Psoas muscle (tissue), 8 donors: ENCODE measurements around the gene CHST3. TPM values are rescaled to one million over a fixed set of nuclear protein-coding genes. Genes with fewer than 3 reads are reported as not detected.

Source experiments
- ATAC-seq, 4 donors: fragments of 200-7000 bp; cut with Tn5 transposase; one replicate each; pipeline ENCODE4 v1.9.1; 2020; ENCODE audit warnings: moderate library complexity in 3 of 4, mild to moderate bottlenecking in 2 of 4
- DNase-seq, 2 donors: peaks; one replicate each; pipeline ENCODE4 v3.0.0-alpha.2; 2020
- H3K27ac ChIP-seq: fragments of 200-600 bp; one replicate; pipeline ENCODE4 v1.8.0; 2022
- H3K27me3 ChIP-seq, 3 donors: fragments of 200-600 bp in 1 of 3; one replicate each; pipeline versions ENCODE4 v1.6.1 to v1.8.0; 2013 to 2022; ENCODE audit warnings: low read length in 2 of 3, mild to moderate bottlenecking in 2 of 3, moderate library complexity in 1 of 3; ENCODE audit not compliant: insufficient read depth in 3 of 3
- H3K36me3 ChIP-seq, 2 donors: fragments of 200-600 bp in 1 of 2; one replicate each; pipeline versions ENCODE4 v1.6.1 to v1.8.0; 2013 to 2022; ENCODE audit warnings: low read depth in 1 of 2, mild to moderate bottlenecking in 1 of 2, moderate library complexity in 1 of 2; ENCODE audit not compliant: insufficient read depth in 1 of 2
- H3K4me1 ChIP-seq: fragments of 200-600 bp; one replicate; pipeline ENCODE4 v1.8.0; 2022
- H3K4me3 ChIP-seq: fragments of 200-600 bp; one replicate; pipeline ENCODE4 v1.8.0; 2022; ENCODE audit warnings: mild to moderate bottlenecking
- H3K9me3 ChIP-seq: fragments of 200-600 bp; one replicate; pipeline ENCODE4 v1.8.0; 2022
- WGBS, 3 donors: extraction: QIAGEN DNeasy Blood & Tissue Kit; methylation state at CpG; one replicate each; pipeline versions ENCODE4 v1.1.6 to v1.1.7; 2013; 5-methylcytosine and 5-hydroxymethylcytosine counted together
- intact Hi-C, 2 donors: fragments of 100-400 bp; cut with DNase I; formaldehyde crosslinking; loops; one replicate each; pipeline versions ENCODE4 v1.11.0 to v1.14.2; 2022
- polyA plus RNA-seq, 3 donors: library from polyadenylated mRNA; stranded (reverse); fragments of 200-250 nt; gene quantifications; one replicate each; pipeline ENCODE4 v1.2.3, GENCODE V29; 2013
- total RNA-seq, 4 donors: library from RNA; stranded (reverse); fragmentation: NEBNext Ultra II Directional in 2 of 4; extraction: Animal tissue kit (Norgen Biotek cat#: 25700) in 2 of 4; gene quantifications; one replicate each; pipeline versions ENCODE4 v1.2.1 to v1.2.4, GENCODE V29; 2021 to 2023
- TF ChIP-seq, protein P1 (sequence below): fragments of 200-600 bp; IDR thresholded peaks from one replicate; pipeline ENCODE4 v1.8.0; 2022; ENCODE audit warnings: antibody characterized with exemption
- donor health status: healthy with polysubstance abuse.
- donor health status: DM: no; HTN: no; CAD: no; lungs with moderate emphysema.
- donor health status: Bipolar disorder and iron deficiency.
- donor health status: healthy.
- donor health status: DM: yes; HTN: yes; CAD: no.
- donor health status: DM: no; HTN: no; CAD: no.
- donor health status: DM: no; HTN: no; CAD: no.
- donor health status: DM: yes; HTN: yes; CAD: no.

The CHST3 gene
- total and polyA plus RNA-seq, 7 donors = 3.3 to 44.0 (median 12.1) TPM

DNA sequence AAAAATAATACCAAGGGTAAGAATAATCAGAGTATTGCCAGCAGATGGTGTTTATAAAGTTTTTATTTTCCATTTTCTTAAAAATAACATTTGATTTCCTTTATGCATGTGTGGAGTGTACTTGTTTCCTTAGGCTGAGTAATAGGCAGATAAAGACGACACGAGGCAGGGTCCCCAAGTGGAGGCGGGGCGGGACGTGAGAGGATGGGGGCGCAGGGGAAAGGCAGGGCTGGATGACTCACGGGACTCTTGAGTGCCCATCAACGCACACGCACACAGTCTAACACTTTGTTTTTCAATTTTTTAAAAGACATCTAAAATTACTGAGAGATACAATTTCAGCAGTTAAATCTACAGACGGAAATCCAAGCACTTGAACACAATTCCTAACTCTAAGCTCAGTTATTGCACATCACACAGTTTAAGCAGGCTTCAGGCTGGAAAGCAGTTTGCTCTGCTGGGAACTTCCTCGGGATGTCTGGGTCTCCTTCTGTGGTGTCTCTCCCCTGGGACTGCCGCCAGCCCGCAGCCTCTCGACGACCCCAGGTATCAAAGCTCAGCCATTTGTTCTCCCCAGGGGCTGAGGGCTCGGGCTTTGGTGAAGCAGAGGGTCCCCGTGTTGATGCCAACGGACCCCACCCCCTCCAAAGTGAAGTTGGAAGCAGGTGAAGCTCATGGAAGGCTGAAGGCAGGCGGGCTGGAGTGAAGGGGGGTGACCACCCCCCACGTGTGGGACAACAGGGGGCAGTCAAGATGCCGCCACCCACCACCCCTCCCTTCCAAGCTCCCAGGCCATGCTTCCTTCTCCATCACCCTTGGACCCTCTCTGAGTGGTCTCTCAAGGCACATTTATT, 95.0 kb downstream of the CHST3 start:
- DNase-seq = peak in 1 of 2 donors; percentile 45

DNA sequence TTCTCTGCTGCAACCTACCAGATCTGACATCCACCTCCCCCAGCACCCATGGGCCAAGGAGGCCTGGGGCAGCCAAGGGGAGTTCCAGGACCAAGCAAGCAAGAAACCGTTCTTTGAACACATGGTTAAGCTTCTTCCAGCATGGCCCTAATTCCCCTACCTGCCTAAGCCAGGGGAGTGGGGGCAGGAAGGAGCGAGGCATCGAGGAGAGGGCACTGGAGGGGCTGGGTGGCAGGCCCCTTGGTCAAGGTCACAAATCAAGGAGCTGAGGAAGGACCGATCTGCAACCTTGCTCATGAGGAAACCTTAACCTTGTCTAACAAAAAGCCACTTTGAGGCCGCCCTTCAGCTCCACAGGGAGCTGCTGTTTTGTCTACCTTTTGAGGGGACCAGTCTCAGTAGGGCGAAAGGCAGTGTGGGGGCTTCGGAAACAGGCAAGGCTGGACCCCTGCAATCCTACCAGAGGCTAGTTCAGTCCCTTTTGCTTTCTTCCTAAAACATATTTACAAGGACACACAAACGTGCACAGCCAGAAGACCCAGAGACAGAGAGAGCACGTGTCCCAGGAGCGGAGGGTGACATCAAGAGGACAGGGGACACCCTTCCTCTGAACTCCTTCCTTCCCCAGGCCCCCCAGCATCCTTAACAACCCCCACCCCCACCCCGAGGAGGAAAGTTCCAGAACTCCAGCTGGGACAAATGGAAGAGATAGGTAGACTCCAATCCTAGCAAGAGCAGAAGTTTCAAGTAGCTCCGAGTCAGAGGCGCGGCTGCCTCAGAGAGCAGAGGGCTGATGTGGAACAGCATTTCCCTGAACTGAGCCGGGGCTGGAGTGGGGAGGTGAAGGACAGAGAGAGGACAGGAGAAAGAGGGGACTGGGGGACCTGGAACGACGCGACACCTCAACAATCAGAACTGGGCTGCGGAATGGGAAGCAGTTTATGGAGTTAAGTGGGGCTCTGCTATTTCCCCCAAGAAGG, 95.9 kb downstream of the CHST3 start:
- peak in 1 of 2 donors; percentile 28 for DNase-seq
- Histone ChIP-seq H3K9me3 (no peaks in the 10 kb centered on the region), H3K27me3 (no peaks in the 10 kb centered on the region), H3K36me3 (no peaks in the 10 kb centered on the region), H3K27ac (no peak overlapping the region), H3K4me1 (no peaks in the 10 kb centered on the region), H3K4me3 (no peak overlapping the region)
- ATAC-seq = no peak
- WGBS, 3 donors = 84 to 87% (median 87%) methylated on average over 19 of the region's 19 CpGs
- TF ChIP-seq, protein P1, sequence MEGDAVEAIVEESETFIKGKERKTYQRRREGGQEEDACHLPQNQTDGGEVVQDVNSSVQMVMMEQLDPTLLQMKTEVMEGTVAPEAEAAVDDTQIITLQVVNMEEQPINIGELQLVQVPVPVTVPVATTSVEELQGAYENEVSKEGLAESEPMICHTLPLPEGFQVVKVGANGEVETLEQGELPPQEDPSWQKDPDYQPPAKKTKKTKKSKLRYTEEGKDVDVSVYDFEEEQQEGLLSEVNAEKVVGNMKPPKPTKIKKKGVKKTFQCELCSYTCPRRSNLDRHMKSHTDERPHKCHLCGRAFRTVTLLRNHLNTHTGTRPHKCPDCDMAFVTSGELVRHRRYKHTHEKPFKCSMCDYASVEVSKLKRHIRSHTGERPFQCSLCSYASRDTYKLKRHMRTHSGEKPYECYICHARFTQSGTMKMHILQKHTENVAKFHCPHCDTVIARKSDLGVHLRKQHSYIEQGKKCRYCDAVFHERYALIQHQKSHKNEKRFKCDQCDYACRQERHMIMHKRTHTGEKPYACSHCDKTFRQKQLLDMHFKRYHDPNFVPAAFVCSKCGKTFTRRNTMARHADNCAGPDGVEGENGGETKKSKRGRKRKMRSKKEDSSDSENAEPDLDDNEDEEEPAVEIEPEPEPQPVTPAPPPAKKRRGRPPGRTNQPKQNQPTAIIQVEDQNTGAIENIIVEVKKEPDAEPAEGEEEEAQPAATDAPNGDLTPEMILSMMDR = no peak
- intact Hi-C loops = no loop called here

More for the DNA sequence above, 95.0 kb downstream of the CHST3 start:
- TF ChIP-seq, protein P1 = no peak
- H3K9me3 ChIP-seq = no peaks in the 10 kb centered on the region
- no peak overlapping the region for H3K27ac ChIP-seq
- H3K4me1 ChIP-seq = no peaks in the 10 kb centered on the region
- intact Hi-C loops = no loop called here
- no peak overlapping the region for H3K4me3 ChIP-seq
- H3K36me3 ChIP-seq = no peaks in the 10 kb centered on the region
- 59 to 64% (median 63%) methylated on average over 21 of the region's 21 CpGs for WGBS, 3 donors
- H3K27me3 ChIP-seq = no peaks in the 10 kb centered on the region
- ATAC-seq = no peak

DNA sequence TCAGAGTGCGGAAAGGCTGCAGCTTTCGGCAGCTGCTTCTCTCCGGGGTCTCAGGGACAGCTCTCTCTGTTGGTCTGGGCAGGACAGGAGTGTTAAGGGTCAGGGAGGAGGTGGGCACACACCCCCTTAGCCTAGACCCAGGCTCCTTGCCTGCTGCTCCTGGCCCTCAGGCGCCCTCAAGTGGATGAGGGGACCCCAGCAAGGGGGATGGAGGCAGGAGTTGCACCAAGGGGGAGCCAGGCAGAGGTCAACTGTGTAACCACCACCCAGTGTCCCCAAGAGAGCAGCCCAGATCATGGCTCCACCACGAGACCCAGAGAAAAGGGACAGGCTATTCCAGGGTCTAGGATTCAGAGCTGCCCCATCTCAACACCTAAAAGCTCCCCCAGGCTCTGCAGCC, 97.3 kb downstream of the CHST3 start:
- Histone ChIP-seq H3K27me3 (no peaks in the 10 kb centered on the region), H3K4me1 (no peaks in the 10 kb centered on the region), H3K9me3 (no peaks in the 10 kb centered on the region), H3K36me3 (no peaks in the 10 kb centered on the region), H3K4me3 (no peak overlapping the region), H3K27ac (no peak overlapping the region)
- ATAC-seq (no peak), DNase-seq (peak in 1 of 2 donors; percentile 47)
- TF ChIP-seq, protein P1 = no peak
- intact Hi-C loops = no loop called here
- 79 to 94% (median 88%) methylated on average over 4 to 5 of the region's 5 CpGs for WGBS, 3 donors

- TF ChIP-seq, protein P1 = no peak
- H3K4me1 ChIP-seq = no peaks in the 10 kb centered on the region
- H3K36me3 ChIP-seq = no peaks in the 10 kb centered on the region
- no peaks in the 10 kb centered on the region for H3K9me3 ChIP-seq
- no peak for ATAC-seq
- H3K27ac ChIP-seq = no peak overlapping the region
- H3K27me3 ChIP-seq = no peaks in the 10 kb centered on the region
- 92 to 94% (median 93%) methylated on average over 8 to 9 of the region's 9 CpGs for WGBS, 3 donors
- H3K4me3 ChIP-seq = no peak overlapping the region
- intact Hi-C loops = no loop called here
- DNase-seq = peak in 1 of 2 donors; percentile 14
These were observed 97.7 kb downstream of the CHST3 start for GRCh38 chr10:72061930-72062329.
